Right kidney (tissue), 9 donors: ENCODE data around the gene CLDN11.

Experiments
- DNase-seq: peaks from one replicate; pipeline ENCODE4 v3.0.0-alpha.2; 2016
- long read RNA-seq, 8 donors: transcript quantifications; one replicate each; lab custom pipeline, GENCODE V29; 2026

CLDN11 gene
- long read RNA-seq, donor 1, transcript CLDN11-204 (2 exons, 998 nt), result minor isoform, 6 of 94 reads
- long read RNA-seq, donor 1, transcript CLDN11-201 (3 exons, 2,169 nt), result major isoform, 53 of 94 reads
- long read RNA-seq, donor 1, partial matches to known transcripts, result 33 of 94 reads
- long read RNA-seq, donor 1, other reads (novel, unspliced or antisense), result 0 of 94 reads
- long read RNA-seq, donor 2, transcript CLDN11-204 (2 exons, 998 nt), result minor isoform, 7 of 178 reads
- long read RNA-seq, donor 2, transcript CLDN11-201 (3 exons, 2,169 nt), result major isoform, 30 of 178 reads
- long read RNA-seq, donor 2, partial matches to known transcripts, result 137 of 178 reads
- long read RNA-seq, donor 2, other reads (novel, unspliced or antisense), result 0 of 178 reads
- long read RNA-seq, donor 3, transcript CLDN11-204 (2 exons, 998 nt), result minor isoform, 9 of 36 reads
- long read RNA-seq, donor 3, transcript CLDN11-201 (3 exons, 2,169 nt), result major isoform, 25 of 36 reads
- long read RNA-seq, donor 3, partial matches to known transcripts, result 0 of 36 reads
- long read RNA-seq, donor 3, other reads (novel, unspliced or antisense), result 0 of 36 reads
- long read RNA-seq, donor 4, transcript CLDN11-201 (3 exons, 2,169 nt), result major isoform, 46 of 73 reads
- long read RNA-seq, donor 4, transcript CLDN11-204 (2 exons, 998 nt), result minor isoform, 8 of 73 reads
- long read RNA-seq, donor 4, partial matches to known transcripts, result 19 of 73 reads
- long read RNA-seq, donor 4, other reads (novel, unspliced or antisense), result 0 of 73 reads
- long read RNA-seq, donor 5, transcript CLDN11-201 (3 exons, 2,169 nt), result major isoform, 29 of 52 reads
- long read RNA-seq, donor 5, partial matches to known transcripts, result 17 of 52 reads
- long read RNA-seq, donor 5, other reads (novel, unspliced or antisense), result 0 of 52 reads
- long read RNA-seq, donor 6, transcript CLDN11-204 (2 exons, 998 nt), result minor isoform, 8 of 310 reads
- long read RNA-seq, donor 6, transcript CLDN11-201 (3 exons, 2,169 nt), result major isoform, 32 of 310 reads
- long read RNA-seq, donor 6, partial matches to known transcripts, result 266 of 310 reads
- long read RNA-seq, donor 6, other reads (novel, unspliced or antisense), result 0 of 310 reads
- long read RNA-seq, donor 7, transcript CLDN11-201 (3 exons, 2,169 nt), result major isoform, 68 of 110 reads
- long read RNA-seq, donor 7, transcript CLDN11-204 (2 exons, 998 nt), result minor isoform, 11 of 110 reads
- long read RNA-seq, donor 7, partial matches to known transcripts, result 27 of 110 reads
- long read RNA-seq, donor 7, other reads (novel, unspliced or antisense), result 0 of 110 reads
- long read RNA-seq, donor 8, transcript CLDN11-201 (3 exons, 2,169 nt), result major isoform, 59 of 68 reads
- long read RNA-seq, donor 8, transcript CLDN11-204 (2 exons, 998 nt), result minor isoform, 8 of 68 reads
- long read RNA-seq, donor 8, partial matches to known transcripts, result 0 of 68 reads
- long read RNA-seq, donor 8, other reads (novel, unspliced or antisense), result 0 of 68 reads

GRCh38 chr3:170418422-170419398 is at the start of gene CLDN11:
TSS of gene CLDN11 (plus strand) at chr3:170418868. CDS start at chr3:170419067, 199 bp downstream.
- DNase-seq, result peak; percentile 81

- no peak for DNase-seq
Observed at GRCh38 chr3:170368921-170369320, 49.7 kb upstream of the CLDN11 start.

GRCh38 chr3:170372190-170372879 is 46.3 kb upstream of the CLDN11 start:
- DNase-seq, result no peak

- DNase-seq, result no peak
Observed at GRCh38 chr3:170383567-170383966, 35.1 kb upstream of the CLDN11 start.

- no peak for DNase-seq
Observed at GRCh38 chr3:170386468-170386867, 32.2 kb upstream of the CLDN11 start.

GRCh38 chr3:170387950-170388349 is 30.7 kb upstream of the CLDN11 start:
- no peak for DNase-seq

GRCh38 chr3:170391108-170391507 is 27.6 kb upstream of the CLDN11 start:
- no peak for DNase-seq

GRCh38 chr3:170397685-170398084 is 21.0 kb upstream of the CLDN11 start:
- DNase-seq, result no peak

- DNase-seq, result no peak
Observed at GRCh38 chr3:170405101-170405500, 13.6 kb upstream of the CLDN11 start.

GRCh38 chr3:170410428-170411029 is 8.1 kb upstream of the CLDN11 start:
- DNase-seq, result no peak

- no peak for DNase-seq
Observed at GRCh38 chr3:170413291-170413690, 5.4 kb upstream of the CLDN11 start.

GRCh38 chr3:170414202-170414663 is 4.4 kb upstream of the CLDN11 start:
- peak; percentile 42 for DNase-seq

GRCh38 chr3:170417090-170417489 is 1.6 kb upstream of the CLDN11 start:
- no peak for DNase-seq

GRCh38 chr3:170419557-170420087 is 954 bp downstream of the CLDN11 start:
- peak; percentile 67 for DNase-seq

GRCh38 chr3:170420307-170420821 is 1.7 kb downstream of the CLDN11 start:
- DNase-seq, result peak; percentile 47

- DNase-seq, result peak; percentile 37
Observed at GRCh38 chr3:170421111-170421641, 2.5 kb downstream of the CLDN11 start.

- DNase-seq, result no peak
Observed at GRCh38 chr3:170421758-170422157, 3.1 kb downstream of the CLDN11 start.

GRCh38 chr3:170423001-170423615 is 4.4 kb downstream of the CLDN11 start:
- no peak for DNase-seq
